Subcutaneous abdominal adipose tissue (tissue), 5 donors: ENCODE data around the gene LLGL2.

ENCODE experiments used
- H3K27ac ChIP-seq: one replicate; pipeline ENCODE4 v1.7.0; 2013; ENCODE audit warnings: low read depth, mild to moderate bottlenecking, inconsistent platforms, low read length, moderate library complexity
- H3K27me3 ChIP-seq, 5 donors: one replicate each; pipeline ENCODE4 v1.7.0; 2013; ENCODE audit warnings: low read length in 5 of 5, inconsistent platforms in 1 of 5; ENCODE audit not compliant: control insufficient read depth in 5 of 5, insufficient read depth in 4 of 5
- H3K36me3 ChIP-seq, 5 donors: one replicate each; pipeline ENCODE4 v1.7.0; 2013; ENCODE audit warnings: low read length in 5 of 5; ENCODE audit not compliant: control insufficient read depth in 5 of 5, insufficient read depth in 5 of 5
- H3K4me1 ChIP-seq, 5 donors: one replicate each; pipeline ENCODE4 v1.7.0; 2013; ENCODE audit warnings: low read length in 5 of 5, mild to moderate bottlenecking in 3 of 5, moderate library complexity in 1 of 5; ENCODE audit not compliant: control insufficient read depth in 5 of 5, insufficient read depth in 5 of 5
- H3K4me3 ChIP-seq, 5 donors: one replicate each; pipeline ENCODE4 v1.7.0; 2013; ENCODE audit warnings: low read length in 5 of 5, low read depth in 1 of 5
- H3K9ac ChIP-seq, 5 donors: one replicate each; pipeline ENCODE4 v1.7.0; 2013; ENCODE audit warnings: low read length in 5 of 5, mild to moderate bottlenecking in 4 of 5, moderate library complexity in 3 of 5
- H3K9me3 ChIP-seq, 5 donors: one replicate each; pipeline ENCODE4 v1.7.0; 2013; ENCODE audit warnings: low read length in 5 of 5; ENCODE audit not compliant: control insufficient read depth in 5 of 5
- donor health status: healthy.
- donor health status: healthy.
- donor health status: healthy.
- donor health status: healthy.
- donor health status: healthy.

LLGL2 gene

GRCh38 chr17:75501378-75502071, 24.0 kb upstream of the LLGL2 start:
- H3K4me3 ChIP-seq, result no peak overlapping the region
- H3K9ac ChIP-seq, result peak overlapping the region in 2 of 5 donors; percentile 17 to 37
- H3K36me3 ChIP-seq, result peaks cover 0 to 89% (median 69%) of the 10 kb centered on the region in 5 donors
- peak overlapping the region; percentile 23 for H3K27ac ChIP-seq
- no peaks in the 10 kb centered on the region for H3K27me3 ChIP-seq
- peaks cover 0 to 63% (median 40%) of the 10 kb centered on the region in 5 donors for H3K4me1 ChIP-seq
- H3K9me3 ChIP-seq, result no peaks in the 10 kb centered on the region

GRCh38 chr17:75502072-75502720, 23.3 kb upstream of the LLGL2 start:
- H3K9me3 ChIP-seq, result no peaks in the 10 kb centered on the region
- H3K4me3 ChIP-seq, result no peak overlapping the region
- H3K36me3 ChIP-seq, result peaks cover 0 to 89% (median 70%) of the 10 kb centered on the region in 5 donors
- H3K27me3 ChIP-seq, result no peaks in the 10 kb centered on the region
- peaks cover 0 to 69% (median 40%) of the 10 kb centered on the region in 5 donors for H3K4me1 ChIP-seq
- peak overlapping the region; percentile 23 for H3K27ac ChIP-seq
- peak overlapping the region in 1 of 5 donors; percentile 37 for H3K9ac ChIP-seq

GRCh38 chr17:75502721-75503329, 22.7 kb upstream of the LLGL2 start:
- Histone ChIP-seq H3K36me3 (peaks cover 0 to 90% (median 69%) of the 10 kb centered on the region in 5 donors), H3K27me3 (no peaks in the 10 kb centered on the region), H3K4me3 (no peak overlapping the region), H3K27ac (no peak overlapping the region), H3K9ac (no peak overlapping the region), H3K9me3 (no peaks in the 10 kb centered on the region), H3K4me1 (peaks cover 0 to 65% (median 39%) of the 10 kb centered on the region in 5 donors)

GRCh38 chr17:75503337-75503950, 22.1 kb upstream of the LLGL2 start:
- no peaks in the 10 kb centered on the region for H3K27me3 ChIP-seq
- no peak overlapping the region for H3K4me3 ChIP-seq
- H3K4me1 ChIP-seq, result peaks cover 0 to 65% (median 39%) of the 10 kb centered on the region in 5 donors
- H3K9ac ChIP-seq, result no peak overlapping the region
- H3K36me3 ChIP-seq, result peaks cover 0 to 88% (median 63%) of the 10 kb centered on the region in 5 donors
- H3K9me3 ChIP-seq, result no peaks in the 10 kb centered on the region
- no peak overlapping the region for H3K27ac ChIP-seq

- H3K27me3 ChIP-seq, result no peaks in the 10 kb centered on the region
- no peak overlapping the region for H3K9ac ChIP-seq
- H3K27ac ChIP-seq, result no peak overlapping the region
- no peak overlapping the region for H3K4me3 ChIP-seq
- no peaks in the 10 kb centered on the region for H3K9me3 ChIP-seq
- peaks cover 0 to 65% (median 41%) of the 10 kb centered on the region in 5 donors for H3K4me1 ChIP-seq
- H3K36me3 ChIP-seq, result peaks cover 0 to 87% (median 63%) of the 10 kb centered on the region in 5 donors
Observed at GRCh38 chr17:75503976-75504346, 21.5 kb upstream of the LLGL2 start.

GRCh38 chr17:75504347-75505151, 20.9 kb upstream of the LLGL2 start:
- peaks cover 0 to 87% (median 62%) of the 10 kb centered on the region in 5 donors for H3K36me3 ChIP-seq

GRCh38 chr17:75505152-75505409, 20.4 kb upstream of the LLGL2 start:
- peaks cover 0 to 86% (median 60%) of the 10 kb centered on the region in 5 donors for H3K36me3 ChIP-seq
- no peak overlapping the region for H3K4me3 ChIP-seq
- H3K9ac ChIP-seq, result no peak overlapping the region
- H3K27me3 ChIP-seq, result no peaks in the 10 kb centered on the region
- no peak overlapping the region for H3K27ac ChIP-seq
- no peaks in the 10 kb centered on the region for H3K9me3 ChIP-seq
- H3K4me1 ChIP-seq, result peaks cover 0 to 61% (median 33%) of the 10 kb centered on the region in 5 donors

More at GRCh38 chr17:75504347-75505151, 20.9 kb upstream of the LLGL2 start:
- no peak overlapping the region for H3K27ac ChIP-seq
- no peaks in the 10 kb centered on the region for H3K9me3 ChIP-seq
- no peak overlapping the region for H3K4me3 ChIP-seq
- H3K9ac ChIP-seq, result no peak overlapping the region
- peaks cover 0 to 65% (median 39%) of the 10 kb centered on the region in 5 donors for H3K4me1 ChIP-seq
- H3K27me3 ChIP-seq, result no peaks in the 10 kb centered on the region

GRCh38 chr17:75505640-75506039, 19.9 kb upstream of the LLGL2 start:
- Histone ChIP-seq H3K27ac (no peak overlapping the region), H3K27me3 (no peaks in the 10 kb centered on the region), H3K9ac (no peak overlapping the region), H3K36me3 (peaks cover 0 to 82% (median 55%) of the 10 kb centered on the region in 5 donors), H3K4me3 (no peak overlapping the region), H3K9me3 (no peaks in the 10 kb centered on the region), H3K4me1 (peaks cover 0 to 61% (median 28%) of the 10 kb centered on the region in 5 donors)

- H3K36me3 ChIP-seq, result peaks cover 0 to 80% (median 50%) of the 10 kb centered on the region in 5 donors
- peaks cover 0 to 61% (median 24%) of the 10 kb centered on the region in 5 donors for H3K4me1 ChIP-seq
- H3K9ac ChIP-seq, result no peak overlapping the region
- no peaks in the 10 kb centered on the region for H3K27me3 ChIP-seq
- H3K4me3 ChIP-seq, result no peak overlapping the region
- H3K27ac ChIP-seq, result no peak overlapping the region
- H3K9me3 ChIP-seq, result no peaks in the 10 kb centered on the region
Observed at GRCh38 chr17:75506134-75506533, 19.4 kb upstream of the LLGL2 start.
